Thoracic aorta (tissue), 2 donors: ENCODE data around the gene SOX18. TPM values are rescaled to one million over a fixed set of nuclear protein-coding genes. Genes with fewer than 3 reads are reported as not detected.

ENCODE experiments used
- ATAC-seq: fragments of 150-250 bp; one replicate; pipeline ENCODE4 v1.8.0; 2017; ENCODE audit warnings: low read depth; ENCODE audit not compliant: insufficient number of reproducible peaks, low FRiP score
- DNase-seq: peaks from one replicate; pipeline ENCODE4 v3.0.0-alpha.2; 2020; ENCODE audit warnings: low spot score
- H3K27ac ChIP-seq, 2 donors: fragments of 200-600 bp; sonication (generic); 1 replicate in 1 of 2; 2 replicates in 1 of 2; pipeline ENCODE4 v1.5.1; 2016; ENCODE audit warnings: mild to moderate bottlenecking in 2 of 2, moderate library complexity in 2 of 2
- H3K27me3 ChIP-seq: fragments of 200-600 bp; sonication (generic); replicated peaks from 2 replicates; pipeline ENCODE4 v1.6.0; 2016; ENCODE audit warnings: mild to moderate bottlenecking; ENCODE audit not compliant: insufficient read depth
- H3K36me3 ChIP-seq: fragments of 200-600 bp; sonication (generic); one replicate; pipeline ENCODE4 v1.5.1; 2016
- H3K4me1 ChIP-seq, 2 donors: fragments of 200-600 bp; sonication (generic); 1 replicate in 1 of 2; 2 replicates in 1 of 2; pipeline versions ENCODE4 v1.5.1 to v1.6.0; 2016; ENCODE audit warnings: low read depth in 2 of 2, mild to moderate bottlenecking in 1 of 2; ENCODE audit not compliant: control insufficient read depth in 1 of 2
- H3K4me3 ChIP-seq: fragments of 200-600 bp; sonication (generic); 2 replicates; pipeline ENCODE4 v1.5.1; 2016; ENCODE audit warnings: mild to moderate bottlenecking
- H3K9me3 ChIP-seq: fragments of 200-600 bp; sonication (generic); 2 replicates; pipeline ENCODE4 v1.5.1; 2016
- total RNA-seq, 2 donors: library from RNA; depleted of rRNA; stranded (reverse); fragments of >200 nt; gene quantifications; one replicate each; pipeline versions ENCODE4 v1.1.0 to v1.2.3, GENCODE V29; 2016
- TF ChIP-seq, protein P1 (sequence below): fragments of 200-600 bp; sonication (generic); IDR thresholded peaks from one replicate; pipeline ENCODE4 v1.5.1; 2019; ENCODE audit warnings: antibody characterized with exemption

Gene SOX18
- total RNA-seq, 2 donors from 2014 or later, result 4.2 to 15.3 TPM

DNA sequence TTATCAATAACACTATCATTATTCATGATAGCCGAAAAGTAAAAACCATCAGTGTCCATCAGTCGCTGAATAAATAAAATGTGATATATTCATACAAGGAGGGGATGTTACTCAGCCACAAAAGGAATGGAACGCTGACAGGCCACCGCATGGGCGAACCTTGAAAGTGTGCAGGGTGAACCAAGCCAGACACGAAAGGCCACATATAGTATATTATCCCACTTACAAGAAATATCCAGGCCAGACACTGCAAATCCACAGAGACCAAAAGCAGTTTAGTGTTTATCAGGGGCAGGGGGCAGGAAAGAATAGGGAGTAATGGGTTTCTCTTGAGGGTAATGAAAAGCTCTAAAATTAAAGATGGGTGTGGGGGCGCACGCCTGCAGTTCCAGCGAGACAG is 5.7 kb downstream of the SOX18 start:
- no peak overlapping the region for H3K27ac ChIP-seq
- no peaks in the 10 kb centered on the region for H3K27me3 ChIP-seq
- no peaks in the 10 kb centered on the region for H3K9me3 ChIP-seq
- no peak overlapping the region for H3K4me3 ChIP-seq
- H3K4me1 ChIP-seq, result peaks cover 4 to 26% of the 10 kb centered on the region in 2 donors
- TF ChIP-seq, protein P1, sequence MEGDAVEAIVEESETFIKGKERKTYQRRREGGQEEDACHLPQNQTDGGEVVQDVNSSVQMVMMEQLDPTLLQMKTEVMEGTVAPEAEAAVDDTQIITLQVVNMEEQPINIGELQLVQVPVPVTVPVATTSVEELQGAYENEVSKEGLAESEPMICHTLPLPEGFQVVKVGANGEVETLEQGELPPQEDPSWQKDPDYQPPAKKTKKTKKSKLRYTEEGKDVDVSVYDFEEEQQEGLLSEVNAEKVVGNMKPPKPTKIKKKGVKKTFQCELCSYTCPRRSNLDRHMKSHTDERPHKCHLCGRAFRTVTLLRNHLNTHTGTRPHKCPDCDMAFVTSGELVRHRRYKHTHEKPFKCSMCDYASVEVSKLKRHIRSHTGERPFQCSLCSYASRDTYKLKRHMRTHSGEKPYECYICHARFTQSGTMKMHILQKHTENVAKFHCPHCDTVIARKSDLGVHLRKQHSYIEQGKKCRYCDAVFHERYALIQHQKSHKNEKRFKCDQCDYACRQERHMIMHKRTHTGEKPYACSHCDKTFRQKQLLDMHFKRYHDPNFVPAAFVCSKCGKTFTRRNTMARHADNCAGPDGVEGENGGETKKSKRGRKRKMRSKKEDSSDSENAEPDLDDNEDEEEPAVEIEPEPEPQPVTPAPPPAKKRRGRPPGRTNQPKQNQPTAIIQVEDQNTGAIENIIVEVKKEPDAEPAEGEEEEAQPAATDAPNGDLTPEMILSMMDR, result no peak
- ATAC-seq, result no peak
- no peak for DNase-seq
- no peaks in the 10 kb centered on the region for H3K36me3 ChIP-seq

DNA sequence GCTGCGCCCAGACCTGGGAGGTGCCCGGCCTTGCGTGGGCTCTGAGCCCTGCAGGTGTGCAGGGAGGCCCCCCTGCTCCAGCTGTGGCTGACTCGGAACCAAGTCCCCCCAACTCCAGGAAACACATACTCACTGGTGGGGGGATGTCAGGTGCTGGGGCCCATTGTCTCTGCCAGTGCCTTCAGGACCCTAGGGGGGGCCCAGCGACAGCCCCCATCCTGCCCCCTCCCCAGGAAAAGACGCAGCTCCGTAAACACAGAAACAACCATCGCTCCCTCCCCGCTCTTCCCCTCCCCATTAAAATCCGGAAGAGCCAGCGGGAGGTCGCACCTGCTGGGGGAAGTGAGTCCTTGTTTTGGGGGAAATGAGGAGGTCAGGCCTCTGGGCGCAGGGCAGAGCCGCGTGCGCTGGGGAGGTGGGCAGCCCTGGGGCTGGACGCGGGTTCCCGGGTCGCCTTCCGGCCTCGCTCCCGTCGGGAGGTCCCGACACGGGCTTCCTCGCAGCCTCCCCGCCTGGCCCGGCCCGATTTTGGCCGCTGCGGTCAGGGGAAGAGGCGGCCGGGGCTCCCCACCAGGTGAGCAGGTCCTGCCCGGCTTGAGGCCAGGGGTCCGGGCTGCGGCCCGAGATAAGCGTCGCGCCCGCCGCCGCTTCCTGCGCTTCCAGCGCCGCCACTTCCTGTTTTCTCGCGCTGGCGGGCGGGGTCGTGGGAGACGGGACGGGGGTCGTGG is 7.2 kb downstream of the SOX18 start:
- DNase-seq (no peak), ATAC-seq (no peak)
- H3K36me3 ChIP-seq, result no peaks in the 10 kb centered on the region
- TF ChIP-seq, protein P1, result no peak
- H3K9me3 ChIP-seq, result no peaks in the 10 kb centered on the region
- H3K27me3 ChIP-seq, result no peaks in the 10 kb centered on the region
- H3K4me1 ChIP-seq, result peaks cover 13 to 23% of the 10 kb centered on the region in 2 donors
- peak overlapping the region; percentile 66 for H3K4me3 ChIP-seq
- peak overlapping the region in 1 of 2 donors; percentile 28 for H3K27ac ChIP-seq

DNA sequence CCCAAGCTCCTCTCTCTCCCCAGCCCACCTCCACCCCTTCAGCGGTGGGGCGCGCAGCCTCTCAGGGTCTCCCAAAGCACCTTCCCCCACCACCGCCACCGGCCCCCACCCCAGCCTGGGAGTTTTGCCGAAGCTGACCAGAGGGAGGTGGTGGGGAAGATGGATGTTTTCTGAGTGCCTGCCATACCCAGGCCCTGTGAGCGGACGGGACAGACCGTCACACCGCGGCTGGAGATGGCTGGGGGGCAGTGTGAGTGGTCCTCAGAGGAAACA is 7.7 kb downstream of the SOX18 start:
- no peaks in the 10 kb centered on the region for H3K36me3 ChIP-seq
- DNase-seq (no peak), ATAC-seq (no peak)
- H3K9me3 ChIP-seq, result no peaks in the 10 kb centered on the region
- peaks cover 13 to 23% of the 10 kb centered on the region in 2 donors for H3K4me1 ChIP-seq
- no peaks in the 10 kb centered on the region for H3K27me3 ChIP-seq
- peak overlapping the region; percentile 66 for H3K4me3 ChIP-seq
- TF ChIP-seq, protein P1, result no peak
- peak overlapping the region in 1 of 2 donors; percentile 28 for H3K27ac ChIP-seq

DNA sequence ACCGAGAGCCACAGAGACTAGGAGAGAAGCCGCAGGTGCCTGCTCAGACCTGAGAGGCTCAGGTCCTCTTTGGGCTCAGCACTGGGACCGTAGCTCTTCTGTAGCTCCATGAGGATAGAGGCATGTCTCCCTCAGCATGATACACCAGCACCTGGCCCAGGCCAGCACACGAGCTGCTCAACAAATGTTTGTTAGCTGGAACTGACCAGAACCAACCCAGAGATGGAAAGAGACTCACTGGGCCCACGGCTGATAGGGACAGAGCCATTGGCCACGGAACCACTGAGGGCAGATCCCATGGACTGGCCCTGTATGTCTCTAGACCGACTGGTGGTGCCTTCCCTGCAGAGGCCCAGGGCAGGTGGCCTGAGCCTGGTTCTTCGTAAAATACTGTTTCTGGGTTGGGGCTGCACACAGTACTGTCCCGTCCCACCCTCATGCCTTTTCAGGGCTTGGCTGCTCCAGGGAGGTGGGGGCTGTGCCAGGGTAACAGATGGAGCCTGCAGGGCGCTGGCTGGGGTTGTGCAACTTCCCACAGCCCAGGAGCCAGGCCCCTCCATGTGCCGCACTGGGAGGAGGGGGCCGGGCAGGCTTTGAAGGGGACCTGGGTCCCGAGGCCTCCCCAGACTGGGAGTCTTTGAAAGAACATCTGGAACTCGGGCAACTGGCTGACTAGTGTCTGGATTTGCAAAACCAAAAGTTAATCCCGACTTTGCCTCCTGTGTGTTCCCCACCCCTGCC is 8.2 kb downstream of the SOX18 start:
- no peaks in the 10 kb centered on the region for H3K27me3 ChIP-seq
- TF ChIP-seq, protein P1, result no peak
- H3K9me3 ChIP-seq, result no peaks in the 10 kb centered on the region
- H3K4me1 ChIP-seq, result peaks cover 13 to 23% of the 10 kb centered on the region in 2 donors
- H3K4me3 ChIP-seq, result peak overlapping the region; percentile 66
- ATAC-seq, result no peak
- no peaks in the 10 kb centered on the region for H3K36me3 ChIP-seq
- no peak for DNase-seq
- H3K27ac ChIP-seq, result no peak overlapping the region

DNA sequence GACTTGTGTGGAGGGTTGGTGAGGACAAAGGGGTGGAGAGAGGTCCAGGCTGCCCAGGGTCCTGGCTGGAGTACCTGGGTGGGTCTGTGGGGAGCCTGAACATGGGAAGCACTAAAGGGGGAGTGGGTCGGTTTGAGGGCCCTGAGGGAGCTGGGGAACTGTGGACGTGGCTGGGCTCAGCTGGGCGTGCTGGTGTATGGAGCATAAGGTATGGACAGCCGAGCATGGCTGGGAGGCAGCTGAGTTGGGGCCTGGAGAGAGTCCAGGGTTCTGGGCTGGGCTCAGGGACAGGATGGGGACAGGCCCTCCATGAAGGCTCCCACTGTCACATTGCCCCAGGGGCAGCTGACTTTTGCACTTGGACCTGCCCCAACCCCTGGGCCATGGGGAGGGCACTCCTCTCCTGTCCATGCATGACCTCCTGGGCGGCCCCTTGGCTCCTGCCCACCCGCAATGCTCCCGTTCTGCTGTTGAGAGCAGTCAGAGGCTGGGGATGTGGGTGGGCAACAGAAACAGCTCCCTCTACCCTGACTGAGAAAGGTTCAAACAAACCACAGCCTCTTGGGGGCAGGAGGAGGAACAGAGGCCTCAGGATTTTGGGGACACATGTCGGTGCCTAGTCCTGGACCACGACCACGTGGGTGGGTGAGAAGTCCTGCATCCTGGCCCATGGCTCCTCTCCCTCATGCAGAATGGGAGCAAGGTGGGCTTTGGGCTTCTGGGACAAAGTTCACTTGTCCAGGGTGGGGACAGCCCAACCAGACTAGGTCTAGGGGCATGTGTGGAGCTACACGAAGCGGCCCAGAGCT is 9.0 kb downstream of the SOX18 start:
- H3K4me3 ChIP-seq, result no peak overlapping the region
- TF ChIP-seq, protein P1, result no peak
- H3K9me3 ChIP-seq, result no peaks in the 10 kb centered on the region
- peaks cover 13 to 23% of the 10 kb centered on the region in 2 donors for H3K4me1 ChIP-seq
- H3K27ac ChIP-seq, result no peak overlapping the region
- no peak for DNase-seq
- H3K36me3 ChIP-seq, result no peaks in the 10 kb centered on the region
- no peak for ATAC-seq
- no peaks in the 10 kb centered on the region for H3K27me3 ChIP-seq
